Islet precursor cell (in vitro differentiated cells): Measurements from ENCODE around the gene ARRDC2.
"Not testable (repeated sequence)": the region's sequence is repeated elsewhere in the genome, so short reads cannot be mapped to it uniquely, and the experiment has no call there.

Experiments used
- DNase-seq: peaks from one replicate; pipeline ENCODE4 v3.0.0-alpha.2; 2018

Gene ARRDC2

DNA sequence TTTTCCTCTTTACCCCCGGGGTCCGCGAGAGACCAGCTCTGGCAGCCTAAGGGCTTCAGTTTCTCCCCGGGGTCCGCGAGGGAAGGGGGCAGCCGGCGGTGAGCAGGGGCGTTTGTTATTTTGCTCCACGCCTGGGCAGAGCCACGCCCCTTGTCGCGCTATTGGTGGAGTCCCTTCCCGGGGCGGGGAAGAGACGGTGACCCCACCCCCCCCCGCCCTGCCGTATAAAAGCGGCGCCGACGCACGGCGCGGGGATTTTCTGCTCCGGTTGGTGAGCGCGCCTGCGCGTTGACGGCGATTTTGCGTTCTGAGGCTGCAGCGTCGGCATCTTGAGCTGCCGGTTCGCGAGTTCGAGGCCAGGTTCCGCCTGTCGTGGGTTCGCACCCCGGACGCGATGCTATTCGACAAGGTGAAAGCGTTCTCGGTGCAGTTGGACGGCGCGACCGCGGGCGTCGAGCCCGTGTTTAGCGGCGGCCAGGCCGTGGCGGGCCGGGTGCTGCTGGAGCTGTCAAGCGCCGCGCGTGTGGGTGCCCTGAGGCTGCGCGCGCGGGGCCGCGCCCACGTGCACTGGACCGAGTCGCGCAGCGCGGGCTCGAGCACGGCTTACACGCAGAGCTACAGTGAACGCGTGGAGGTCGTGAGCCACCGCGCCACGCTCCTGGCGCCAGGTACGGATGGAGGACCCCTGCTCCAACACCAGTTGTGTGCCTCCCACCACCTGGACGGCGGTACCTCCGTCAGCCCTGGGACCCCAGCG is at the start of gene ARRDC2:
Gene ARRDC2 (plus strand): TSS at position 254 of the 757 bp plus-strand sequence. CDS start 141 bp downstream, at position 395.
- DNase-seq, result peak; percentile 95

DNA sequence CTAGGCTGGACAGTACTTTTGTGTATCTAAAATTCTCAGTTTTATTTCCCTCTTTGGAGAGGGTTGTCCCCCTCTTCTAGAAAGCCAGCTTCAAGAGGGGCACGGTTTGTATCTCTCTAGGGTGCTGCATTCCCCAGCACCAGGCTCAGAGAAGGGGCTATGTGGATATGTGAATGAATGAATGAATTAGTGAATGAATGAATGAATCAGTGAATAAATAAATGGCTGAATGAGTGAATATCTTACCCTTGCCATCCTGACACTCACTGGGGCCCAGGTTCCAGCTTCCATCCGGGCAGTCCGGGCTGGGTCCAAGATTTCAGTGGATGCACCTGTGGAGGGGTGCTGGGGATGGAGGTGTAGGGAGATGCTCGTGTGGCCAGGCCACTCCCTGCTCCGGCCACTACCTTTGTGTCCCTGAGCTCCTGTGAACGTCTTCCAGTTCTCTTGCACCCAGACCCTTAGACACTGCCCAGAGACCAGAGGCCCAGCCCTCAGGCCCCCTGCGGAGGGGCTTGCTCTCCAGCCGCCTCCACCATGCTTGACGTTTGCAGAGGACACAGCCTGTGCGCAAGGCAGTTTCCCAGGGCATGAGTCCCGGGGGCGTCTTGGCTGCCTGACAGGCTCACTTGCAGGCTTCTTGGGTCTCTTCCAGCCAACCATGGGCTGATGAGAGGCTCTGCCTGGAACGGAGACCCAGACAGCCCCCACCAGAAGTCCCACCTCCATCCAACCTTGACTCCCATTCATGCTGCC is 43.9 kb upstream of the ARRDC2 start:
- DNase-seq, result no peak

DNA sequence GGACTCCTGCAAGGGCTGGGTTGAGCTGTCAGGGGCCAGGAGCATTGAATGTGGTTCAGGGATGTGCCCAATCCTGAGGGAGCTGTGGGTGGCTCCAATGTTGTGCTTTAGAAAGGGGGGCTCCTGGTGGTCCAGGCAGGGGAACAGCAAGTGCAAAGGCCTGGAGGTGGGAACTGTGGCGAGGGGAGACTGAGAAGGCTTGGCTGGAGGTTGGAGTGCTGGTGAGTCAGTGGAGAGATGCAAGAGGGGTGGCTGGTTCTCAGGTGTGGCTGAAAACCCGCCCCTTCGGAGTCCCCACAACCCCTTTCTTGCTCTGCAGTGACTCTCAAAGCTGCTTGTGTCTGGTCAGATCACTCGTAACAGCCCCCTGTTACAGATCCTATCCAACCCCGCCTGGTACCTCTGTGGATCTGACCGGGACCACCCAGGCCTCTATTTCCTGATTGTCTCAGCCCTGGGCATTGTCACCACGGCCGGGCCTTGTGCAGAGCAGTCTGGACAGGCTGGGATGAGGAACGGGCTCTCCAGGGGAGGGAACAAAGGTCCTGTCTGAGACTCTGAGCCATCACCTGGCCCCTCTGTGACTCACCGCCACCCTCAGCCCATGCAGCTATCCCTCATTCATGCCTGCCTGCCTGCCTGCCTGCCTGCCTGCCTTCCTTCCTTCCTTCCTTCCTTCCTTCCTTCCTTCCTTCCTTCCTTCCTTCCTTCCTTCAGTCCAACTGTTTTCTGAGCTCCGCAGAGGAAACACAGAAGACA is 42.4 kb upstream of the ARRDC2 start:
- DNase-seq, result peak; percentile 85

DNA sequence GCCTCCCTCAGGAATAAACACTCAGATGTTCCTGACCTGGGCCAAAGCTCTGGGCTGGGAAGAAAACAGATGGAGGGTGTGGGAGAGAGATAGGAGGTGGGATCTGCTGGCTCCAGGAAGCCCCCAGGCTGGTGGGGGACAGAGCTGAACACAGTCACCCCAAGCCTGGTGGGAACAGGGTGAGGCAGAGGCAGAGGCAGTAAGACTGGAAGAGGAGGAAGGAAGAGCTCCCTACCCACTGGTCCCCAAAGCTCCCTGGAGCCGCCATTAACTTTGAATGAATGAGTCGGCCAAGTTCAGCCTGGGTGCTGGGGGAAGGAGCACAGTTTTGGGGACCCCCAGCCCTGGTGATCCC is 41.9 kb upstream of the ARRDC2 start:
- DNase-seq, result no peak

- no peak for DNase-seq
Measured at GRCh38 chr19:17966550-17967256, 41.3 kb upstream of the ARRDC2 start, which contains the start of gene KCNN1. Gene KCNN1 (plus strand): TSS chr19:17967107. CDS start chr19:17973889, 6,782 bp downstream.

DNA sequence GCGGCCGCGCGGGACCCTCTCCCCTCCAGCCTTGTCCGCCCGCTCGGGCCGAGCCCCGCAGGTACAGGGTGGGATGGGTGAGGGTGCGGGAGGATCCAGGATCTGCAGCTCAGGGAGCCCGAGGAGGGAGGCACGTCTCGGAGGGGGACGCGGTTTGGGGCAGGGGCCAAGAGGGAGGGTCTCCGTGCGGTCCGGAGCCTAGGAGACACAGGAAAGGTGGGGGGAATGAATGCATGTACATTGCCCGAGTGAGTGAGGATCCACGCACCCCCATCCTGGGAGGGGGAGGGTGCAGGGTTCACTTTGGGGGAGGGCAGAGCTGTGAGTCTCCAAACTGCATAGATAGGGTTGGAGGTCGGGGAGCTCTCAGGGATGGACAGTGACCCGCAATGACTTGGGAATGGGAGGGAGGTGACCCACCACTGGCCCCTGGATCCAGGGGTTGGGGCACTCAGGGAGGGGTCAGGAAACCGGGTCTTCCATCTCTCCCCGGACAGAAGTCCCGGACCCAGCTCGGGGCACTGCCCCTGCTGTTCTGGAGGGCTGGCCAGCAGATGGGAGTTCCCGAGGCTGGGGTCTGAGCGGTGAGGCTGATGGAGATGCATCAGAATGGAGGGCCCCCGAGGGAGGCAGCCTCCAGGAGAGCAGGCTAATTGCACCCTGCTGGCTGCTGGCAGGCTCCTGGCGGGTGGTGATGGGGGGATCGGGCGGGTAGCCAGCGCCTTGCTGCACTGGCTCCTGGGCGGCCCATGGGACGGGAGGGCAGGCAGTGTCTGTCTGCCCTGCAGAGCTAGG is 40.5 kb upstream of the ARRDC2 start:
- no peak for DNase-seq

- no peak for DNase-seq
Measured at GRCh38 chr19:17968362-17968761, 39.6 kb upstream of the ARRDC2 start.

GRCh38 chr19:17969096-17969792 is 38.7 kb upstream of the ARRDC2 start:
- no peak for DNase-seq

- DNase-seq, result no peak
Measured at GRCh38 chr19:17972230-17972629, 35.7 kb upstream of the ARRDC2 start.

- DNase-seq, result no peak
Measured at GRCh38 chr19:17973759-17974158, 34.2 kb upstream of the ARRDC2 start.

DNA sequence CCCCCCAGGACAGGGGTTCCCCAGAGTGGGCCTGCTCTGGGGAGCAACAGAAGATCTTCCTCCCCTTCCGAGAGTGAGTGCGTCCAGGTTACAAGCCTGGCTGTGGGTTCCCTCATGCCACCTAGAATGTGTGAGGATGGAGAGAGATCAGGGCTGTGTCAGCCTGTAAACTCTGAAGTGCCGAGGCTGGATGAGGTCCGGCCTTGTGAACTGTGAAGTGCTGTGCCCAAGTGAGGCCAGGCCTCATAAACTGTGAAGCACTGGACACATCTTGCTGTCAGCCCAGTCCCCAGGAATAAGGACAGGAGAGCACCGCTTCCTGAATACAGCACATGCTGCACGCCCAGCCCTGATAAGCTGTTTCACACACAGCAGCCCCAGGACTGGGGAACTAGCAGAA is 33.4 kb upstream of the ARRDC2 start:
- DNase-seq, result no peak

DNA sequence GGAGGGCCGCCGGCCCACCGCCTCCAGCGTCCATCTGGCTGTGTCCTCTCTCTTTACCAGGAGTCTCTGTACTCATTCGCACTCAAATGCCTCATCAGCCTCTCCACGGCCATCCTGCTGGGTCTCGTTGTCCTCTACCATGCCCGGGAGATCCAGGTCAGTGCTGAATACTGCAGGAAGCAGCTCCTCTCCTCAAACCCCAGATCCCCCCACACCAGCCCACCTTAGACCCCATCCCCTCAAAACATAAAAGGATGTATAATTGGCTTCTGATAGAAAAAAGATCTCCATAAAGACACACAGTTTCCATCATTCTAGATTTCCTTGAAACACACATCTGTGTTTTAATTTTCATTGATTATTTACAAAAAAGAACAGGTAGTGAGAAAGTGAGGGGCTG is 32.9 kb upstream of the ARRDC2 start:
- DNase-seq, result no peak

GRCh38 chr19:17977021-17977420 is 30.9 kb upstream of the ARRDC2 start:
- DNase-seq, result no peak

DNA sequence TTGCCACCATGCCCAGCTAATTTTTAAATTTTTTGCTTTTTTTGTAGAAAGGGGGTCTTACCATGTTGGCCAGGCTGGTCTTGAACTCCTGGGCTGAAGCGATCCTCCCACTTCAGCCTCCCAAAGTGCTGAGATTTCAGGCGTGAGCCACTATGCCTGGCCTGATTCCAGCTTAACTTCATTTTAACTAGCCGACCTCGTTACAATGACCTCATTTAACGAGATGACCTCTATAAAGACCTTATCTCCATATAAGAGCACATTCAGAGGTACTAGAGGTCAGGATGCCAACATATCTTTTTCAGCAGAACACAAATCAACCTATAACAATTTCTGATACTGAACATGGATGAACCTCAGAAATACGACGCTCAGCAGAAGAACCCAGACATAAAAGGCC is 30.5 kb upstream of the ARRDC2 start:
- no peak for DNase-seq

- no peak for DNase-seq
Measured at GRCh38 chr19:17981611-17982010, 26.4 kb upstream of the ARRDC2 start.

- no peak for DNase-seq
Measured at GRCh38 chr19:17982430-17982829, 25.5 kb upstream of the ARRDC2 start.

- no peak for DNase-seq
Measured at GRCh38 chr19:17985037-17985818, 22.7 kb upstream of the ARRDC2 start.

GRCh38 chr19:17986569-17986968 is 21.4 kb upstream of the ARRDC2 start:
- DNase-seq, result not testable (repeated sequence)

- DNase-seq, result no peak
Measured at GRCh38 chr19:17988161-17988560, 19.8 kb upstream of the ARRDC2 start.

- no peak for DNase-seq
Measured at GRCh38 chr19:17989425-17990094, 18.4 kb upstream of the ARRDC2 start.
